ENCODE results near the gene SRBD1. TPM values are rescaled to one million over a fixed set of nuclear protein-coding genes. Genes with fewer than 3 reads are reported as not detected.

Gene SRBD1
- total RNA-seq, 6 experiments from 2014 or later: 7.4 to 14.1 (median 9.4) TPM

DNA sequence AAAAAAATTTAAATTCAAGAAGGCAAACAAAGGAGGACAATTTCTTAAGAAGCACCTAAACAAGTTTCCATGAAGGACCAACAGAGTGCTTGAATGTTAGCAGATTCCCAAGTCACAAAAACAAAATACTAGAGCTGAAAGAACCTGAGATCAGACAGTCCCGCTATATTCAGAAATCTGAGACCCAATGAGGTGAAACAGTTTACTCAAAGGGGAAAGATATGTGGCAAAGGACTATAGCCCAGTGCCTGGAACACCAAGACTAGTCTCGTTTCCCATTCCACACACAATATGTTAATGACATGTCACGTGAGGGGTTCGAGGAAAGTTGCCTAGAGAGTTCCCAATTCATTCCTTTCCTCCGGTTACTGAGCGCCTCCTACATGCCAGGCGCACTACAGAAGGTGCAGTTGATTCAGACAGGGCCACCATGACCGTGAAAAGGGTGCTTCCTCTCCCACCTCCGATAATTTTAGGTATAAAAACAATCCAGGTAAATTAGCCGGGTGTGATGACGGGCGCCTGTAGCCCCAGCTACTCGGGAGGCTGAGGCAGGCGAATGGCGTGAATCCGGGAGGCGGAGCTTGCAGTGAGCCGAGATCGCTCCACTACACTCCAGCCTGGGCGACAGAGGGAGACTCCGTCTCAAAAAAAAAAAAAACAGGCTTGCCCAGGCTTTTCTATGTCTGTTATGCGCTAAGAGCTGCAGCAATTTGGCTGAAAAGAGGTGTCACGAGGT, 617 bp downstream of the SRBD1 start:
- Histone ChIP-seq H3K4me3 (peak overlapping the region; percentile 72 to 91 (median 86)), H3K9me3 (no peaks in the 10 kb centered on the region), H3K27ac (peak overlapping the region; percentile 84 to 90 (median 85)), H3K27me3 (no peaks in the 10 kb centered on the region), H3K36me3 (no peaks in the 10 kb centered on the region), H3K4me1 (peaks cover 0 to 8% (median 0%) of the 10 kb centered on the region in 4 donors)
- DNase-seq (peak; percentile 30 to 67 (median 62)), ATAC-seq (peak; percentile 71 to 82 (median 76))
- TF ChIP-seq, protein P1, sequence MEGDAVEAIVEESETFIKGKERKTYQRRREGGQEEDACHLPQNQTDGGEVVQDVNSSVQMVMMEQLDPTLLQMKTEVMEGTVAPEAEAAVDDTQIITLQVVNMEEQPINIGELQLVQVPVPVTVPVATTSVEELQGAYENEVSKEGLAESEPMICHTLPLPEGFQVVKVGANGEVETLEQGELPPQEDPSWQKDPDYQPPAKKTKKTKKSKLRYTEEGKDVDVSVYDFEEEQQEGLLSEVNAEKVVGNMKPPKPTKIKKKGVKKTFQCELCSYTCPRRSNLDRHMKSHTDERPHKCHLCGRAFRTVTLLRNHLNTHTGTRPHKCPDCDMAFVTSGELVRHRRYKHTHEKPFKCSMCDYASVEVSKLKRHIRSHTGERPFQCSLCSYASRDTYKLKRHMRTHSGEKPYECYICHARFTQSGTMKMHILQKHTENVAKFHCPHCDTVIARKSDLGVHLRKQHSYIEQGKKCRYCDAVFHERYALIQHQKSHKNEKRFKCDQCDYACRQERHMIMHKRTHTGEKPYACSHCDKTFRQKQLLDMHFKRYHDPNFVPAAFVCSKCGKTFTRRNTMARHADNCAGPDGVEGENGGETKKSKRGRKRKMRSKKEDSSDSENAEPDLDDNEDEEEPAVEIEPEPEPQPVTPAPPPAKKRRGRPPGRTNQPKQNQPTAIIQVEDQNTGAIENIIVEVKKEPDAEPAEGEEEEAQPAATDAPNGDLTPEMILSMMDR (IDR thresholded peaks at IDR 0.05): peak in 3 of 4 donors; percentile 29 to 43 (median 30)
- TF ChIP-seq POLR2A (IDR thresholded peaks at IDR 0.05): peak; percentile 8
- WGBS (ENCODE audit: insufficient coverage, low coverage, low lambda C conversion rate, missing lambda C conversion rate): 2% methylated on average over 23 of the region's 23 CpGs
- intact Hi-C loops (cut with DNase I): no loop called here

DNA sequence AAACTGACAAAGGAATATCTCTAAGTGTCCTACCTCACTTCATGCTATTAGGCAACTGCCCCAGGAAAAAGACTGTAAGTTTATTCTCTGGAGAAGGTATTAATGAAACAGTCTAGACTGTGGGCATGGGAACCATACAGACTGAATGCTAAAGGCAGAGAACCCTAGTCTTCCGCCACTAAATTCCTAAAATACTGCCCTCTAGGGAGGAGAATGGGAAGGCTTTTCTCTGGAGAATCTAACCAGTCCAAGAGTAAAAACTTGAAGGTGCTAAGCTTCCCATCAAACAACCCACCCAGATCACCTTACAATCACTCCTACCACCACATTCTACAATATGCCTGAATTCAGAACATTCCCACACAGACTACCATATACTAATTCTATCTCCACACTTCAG, 3.4 kb downstream of the SRBD1 start:
- H3K4me1 ChIP-seq: peaks cover 0 to 8% (median 0%) of the 10 kb centered on the region in 4 donors
- intact Hi-C loops (cut with DNase I): no loop called here
- no peaks in the 10 kb centered on the region for H3K9me3 ChIP-seq
- TF ChIP-seq, protein P1 (IDR thresholded peaks at IDR 0.05): peak in 2 of 4 donors; percentile 29 to 33
- TF ChIP-seq POLR2A (IDR thresholded peaks at IDR 0.05): no peak
- no peaks in the 10 kb centered on the region for H3K27me3 ChIP-seq
- no peak overlapping the region for H3K4me3 ChIP-seq
- DNase-seq (no peak), ATAC-seq (no peak)
- no peak overlapping the region for H3K27ac ChIP-seq
- 100% methylated on average over 1 of the region's 1 CpG for WGBS (ENCODE audit: insufficient coverage, low coverage, low lambda C conversion rate, missing lambda C conversion rate)
- H3K36me3 ChIP-seq: peaks cover 0 to 8% (median 4%) of the 10 kb centered on the region in 4 donors

DNA sequence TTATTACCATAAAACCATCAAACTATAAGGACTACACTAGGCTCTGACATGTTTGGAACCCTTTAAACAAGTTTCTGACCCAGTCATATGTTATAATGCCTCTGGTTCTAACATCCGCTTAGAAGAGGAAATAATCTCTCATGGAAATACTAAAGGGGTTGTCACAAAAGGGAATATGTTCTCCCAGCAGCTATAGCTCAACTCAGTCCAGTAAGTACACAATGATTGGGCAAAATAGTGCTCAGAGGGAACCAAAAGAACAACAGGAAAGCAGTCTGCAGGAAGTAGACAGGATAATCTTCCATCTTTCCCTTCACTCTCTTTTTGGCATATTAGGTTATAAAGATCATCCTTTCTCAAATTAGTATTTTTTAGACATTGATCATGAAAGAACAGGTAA, 4.3 kb downstream of the SRBD1 start:
- TF ChIP-seq, protein P1 (IDR thresholded peaks at IDR 0.05): no peak
- no peak for TF ChIP-seq POLR2A (IDR thresholded peaks at IDR 0.05)
- peak in 1 of 4 donors; percentile 2 for ATAC-seq
- Histone ChIP-seq H3K27me3 (no peaks in the 10 kb centered on the region), H3K36me3 (peaks cover 0 to 10% (median 4%) of the 10 kb centered on the region in 4 donors), H3K4me1 (peaks cover 0 to 8% (median 0%) of the 10 kb centered on the region in 4 donors), H3K4me3 (no peak overlapping the region), H3K9me3 (no peaks in the 10 kb centered on the region), H3K27ac (no peak overlapping the region)
- intact Hi-C loops (cut with DNase I): no loop called here
- WGBS (ENCODE audit: insufficient coverage, low coverage, low lambda C conversion rate, missing lambda C conversion rate): 75% methylated on average over 1 of the region's 1 CpG
- DNase-seq: no peak

DNA sequence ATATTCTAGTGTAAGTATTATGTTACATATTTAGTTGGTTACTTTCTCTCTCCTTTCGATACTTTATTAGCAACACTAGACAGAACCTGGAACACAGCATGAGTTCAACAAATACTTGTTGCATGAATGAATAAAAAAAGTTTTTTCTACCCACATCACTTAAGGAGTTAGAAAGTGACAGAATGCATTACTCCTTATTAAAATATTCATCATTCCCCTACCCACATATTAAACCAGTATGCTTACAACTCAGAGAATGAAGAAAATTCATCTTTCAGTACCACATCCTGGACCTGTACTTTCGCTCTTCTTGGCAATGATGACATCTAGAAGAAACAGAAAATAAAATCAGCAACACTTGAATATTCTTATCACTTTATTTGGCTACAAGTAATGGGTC, 6.0 kb downstream of the SRBD1 start:
- Histone ChIP-seq H3K27ac (no peak overlapping the region), H3K36me3 (peaks cover 0 to 27% (median 13%) of the 10 kb centered on the region in 4 donors), H3K4me3 (no peak overlapping the region), H3K9me3 (no peaks in the 10 kb centered on the region), H3K27me3 (no peaks in the 10 kb centered on the region), H3K4me1 (peaks cover 0 to 7% (median 0%) of the 10 kb centered on the region in 4 donors)
- DNase-seq: no peak
- WGBS (ENCODE audit: insufficient coverage, low coverage, low lambda C conversion rate, missing lambda C conversion rate): 90% methylated on average over 2 of the region's 2 CpGs
- intact Hi-C loops (cut with DNase I): no loop called here
- no peak for ATAC-seq
- TF ChIP-seq, protein P1 (IDR thresholded peaks at IDR 0.05): no peak
- no peak for TF ChIP-seq POLR2A (IDR thresholded peaks at IDR 0.05)
